HEK293 (cell line): Measurements from ENCODE around the gene PRR23B.

Source experiments
- CTCF ChIA-PET: fragments of 350-600 bp; formaldehyde crosslinking; extraction: SDS; loops from one replicate; lab custom pipeline; 2021; ENCODE audit warnings: antibody characterized with exemption; lab: Yijun Ruan, JAX
- POLR2A ChIA-PET: fragments of 300-600 bp; formaldehyde crosslinking; extraction: SDS; loops from one replicate; lab custom pipeline; 2020; ENCODE audit warnings: antibody characterized with exemption, inconsistent platforms; lab: Yijun Ruan, JAX
- H3K27ac ChIP-seq: fragments of 200-500 bp; sonication (Bioruptor generic); 2 replicates; pipeline ENCODE4 v1.5.1; 2014; ENCODE audit warnings: low read depth, low read length, control low read depth, inconsistent platforms; ENCODE audit errors: extremely low read depth
- H3K36me3 ChIP-seq, 2 experiments: fragments of 200-500 bp in 1 of 2; sonication (Bioruptor generic) in 1 of 2; 1 replicate in 1 of 2; 2 replicates in 1 of 2; pipeline ENCODE4 v1.5.1; 2014 to 2017; ENCODE audit warnings: inconsistent platforms in 2 of 2, low read length in 2 of 2; ENCODE audit not compliant: control insufficient read depth in 2 of 2, insufficient read depth in 1 of 2
- H3K4me1 ChIP-seq: fragments of 200-500 bp; sonication (Bioruptor generic); 2 replicates; pipeline ENCODE4 v1.5.1; 2014; ENCODE audit warnings: mild to moderate bottlenecking, low read length, inconsistent platforms; ENCODE audit not compliant: control insufficient read depth, insufficient read depth
- H3K4me3 ChIP-seq: 2 replicates; pipeline ENCODE4 v1.5.1; 2011; ENCODE audit warnings: low read depth, mild to moderate bottlenecking, control low read depth, low read length, moderate library complexity
- H3K9me3 ChIP-seq: fragments of 200-500 bp; sonication (Bioruptor generic); 2 replicates; pipeline ENCODE4 v1.5.1; 2014; ENCODE audit warnings: low read depth, low read length, inconsistent platforms; ENCODE audit not compliant: control insufficient read depth, insufficient read depth
- GFI1B ChIP-seq: fragments of 450-650 bp; formaldehyde crosslinking; IDR thresholded peaks from 2 replicates; pipeline ENCODE4 v1.5.1; 2016; ENCODE audit warnings: missing biosample characterization, missing genetic modification characterization
- GLIS1 ChIP-seq: fragments of 450-650 bp; formaldehyde crosslinking; IDR thresholded peaks from 2 replicates; pipeline ENCODE4 v1.5.1; 2016; ENCODE audit warnings: missing biosample characterization, missing genetic modification characterization
- INSM2 ChIP-seq: fragments of 450-650 bp; formaldehyde crosslinking; IDR thresholded peaks from 2 replicates; pipeline ENCODE4 v1.5.1; 2016; ENCODE audit warnings: missing biosample characterization, missing genetic modification characterization
- SP7 ChIP-seq: fragments of 450-650 bp; formaldehyde crosslinking; IDR thresholded peaks from 2 replicates; pipeline ENCODE4 v1.5.1; 2016; ENCODE audit warnings: missing biosample characterization, missing genetic modification characterization
- ZFP41 ChIP-seq: fragments of 450-650 bp; formaldehyde crosslinking; IDR thresholded peaks from 2 replicates; pipeline ENCODE4 v1.5.1; 2016; ENCODE audit warnings: missing biosample characterization, missing genetic modification characterization, borderline replicate concordance
- ZNF132 ChIP-seq: fragments of 450-650 bp; formaldehyde crosslinking; IDR thresholded peaks from 2 replicates; pipeline ENCODE4 v1.5.1; 2017; ENCODE audit warnings: missing biosample characterization, missing genetic modification characterization, borderline replicate concordance
- ZNF133 ChIP-seq: fragments of 450-650 bp; formaldehyde crosslinking; IDR thresholded peaks from 2 replicates; pipeline ENCODE4 v1.5.1; 2016; ENCODE audit warnings: missing biosample characterization, missing genetic modification characterization
- ZNF174 ChIP-seq: fragments of 450-650 bp; formaldehyde crosslinking; IDR thresholded peaks from 2 replicates; pipeline ENCODE4 v1.5.0; 2017; ENCODE audit warnings: missing biosample characterization, mild to moderate bottlenecking, missing genetic modification characterization
- ZNF239 ChIP-seq: fragments of 450-650 bp; formaldehyde crosslinking; IDR thresholded peaks from 2 replicates; pipeline ENCODE4 v1.5.1; 2016; ENCODE audit warnings: missing biosample characterization, missing genetic modification characterization
- ZNF24 ChIP-seq: fragments of 450-650 bp; formaldehyde crosslinking; IDR thresholded peaks from 2 replicates; pipeline ENCODE4 v1.5.1; 2016; ENCODE audit warnings: missing biosample characterization, missing genetic modification characterization
- ZNF302 ChIP-seq: fragments of 450-650 bp; formaldehyde crosslinking; IDR thresholded peaks from 2 replicates; pipeline ENCODE4 v1.5.1; 2016; ENCODE audit warnings: missing biosample characterization, missing genetic modification characterization, low read depth
- ZNF335 ChIP-seq: fragments of 450-650 bp; formaldehyde crosslinking; conservative IDR thresholded peaks from 2 replicates; pipeline ENCODE4 v1.5.1; 2016; ENCODE audit warnings: missing biosample characterization, missing genetic modification characterization
- ZNF354C ChIP-seq: fragments of 450-650 bp; formaldehyde crosslinking; IDR thresholded peaks from 2 replicates; pipeline ENCODE4 v1.5.1; 2016; ENCODE audit warnings: missing biosample characterization, missing genetic modification characterization, low read depth, borderline replicate concordance
- ZNF423 ChIP-seq: fragments of 450-650 bp; formaldehyde crosslinking; IDR thresholded peaks from 2 replicates; pipeline ENCODE4 v1.5.1; 2016; ENCODE audit warnings: missing biosample characterization, missing genetic modification characterization
- ZNF488 ChIP-seq: fragments of 450-650 bp; formaldehyde crosslinking; IDR thresholded peaks from 2 replicates; pipeline ENCODE4 v1.5.1; 2016; ENCODE audit warnings: missing biosample characterization, missing genetic modification characterization
- ZNF624 ChIP-seq: fragments of 450-650 bp; formaldehyde crosslinking; IDR thresholded peaks from 2 replicates; pipeline ENCODE4 v1.5.1; 2017; ENCODE audit warnings: missing biosample characterization, missing genetic modification characterization
- ZNF658 ChIP-seq: fragments of 450-650 bp; formaldehyde crosslinking; IDR thresholded peaks from 2 replicates; pipeline ENCODE4; 2016; ENCODE audit warnings: missing biosample characterization, missing genetic modification characterization
- ZNF707 ChIP-seq: fragments of 450-650 bp; formaldehyde crosslinking; IDR thresholded peaks from 2 replicates; pipeline ENCODE4 v1.5.1; 2016; ENCODE audit warnings: missing biosample characterization, missing genetic modification characterization
- ZNF768 ChIP-seq: fragments of 450-650 bp; formaldehyde crosslinking; IDR thresholded peaks from 2 replicates; pipeline ENCODE4 v1.5.1; 2018; ENCODE audit warnings: missing biosample characterization, mild to moderate bottlenecking, missing genetic modification characterization
- ZNF837 ChIP-seq: fragments of 450-650 bp; formaldehyde crosslinking; IDR thresholded peaks from 2 replicates; pipeline ENCODE4 v1.5.1; 2016; ENCODE audit warnings: missing biosample characterization, missing genetic modification characterization
- ZSCAN5A ChIP-seq: fragments of 450-650 bp; formaldehyde crosslinking; IDR thresholded peaks from 2 replicates; pipeline ENCODE4 v1.5.1; 2016; ENCODE audit warnings: missing biosample characterization, missing genetic modification characterization
- TF ChIP-seq, protein P1 (sequence below): fragments of 450-650 bp; formaldehyde crosslinking; IDR thresholded peaks from 2 replicates; pipeline ENCODE4 v1.5.1; 2016; ENCODE audit warnings: missing biosample characterization, missing genetic modification characterization
- TF ChIP-seq, protein P2 (sequence below): fragments of 450-650 bp; formaldehyde crosslinking; IDR thresholded peaks from 2 replicates; pipeline ENCODE4 v1.5.1; 2017; ENCODE audit warnings: missing biosample characterization, missing genetic modification characterization
- TF ChIP-seq, protein P3 (sequence below): fragments of 450-650 bp; formaldehyde crosslinking; IDR thresholded peaks from 2 replicates; pipeline ENCODE4 v1.5.1; 2016; ENCODE audit warnings: missing biosample characterization, missing genetic modification characterization
- TF ChIP-seq, protein P4 (sequence below): fragments of 450-650 bp; formaldehyde crosslinking; IDR thresholded peaks from 2 replicates; pipeline ENCODE4 v1.5.1; 2016; ENCODE audit warnings: missing biosample characterization, missing genetic modification characterization

PRR23B gene

DNA sequence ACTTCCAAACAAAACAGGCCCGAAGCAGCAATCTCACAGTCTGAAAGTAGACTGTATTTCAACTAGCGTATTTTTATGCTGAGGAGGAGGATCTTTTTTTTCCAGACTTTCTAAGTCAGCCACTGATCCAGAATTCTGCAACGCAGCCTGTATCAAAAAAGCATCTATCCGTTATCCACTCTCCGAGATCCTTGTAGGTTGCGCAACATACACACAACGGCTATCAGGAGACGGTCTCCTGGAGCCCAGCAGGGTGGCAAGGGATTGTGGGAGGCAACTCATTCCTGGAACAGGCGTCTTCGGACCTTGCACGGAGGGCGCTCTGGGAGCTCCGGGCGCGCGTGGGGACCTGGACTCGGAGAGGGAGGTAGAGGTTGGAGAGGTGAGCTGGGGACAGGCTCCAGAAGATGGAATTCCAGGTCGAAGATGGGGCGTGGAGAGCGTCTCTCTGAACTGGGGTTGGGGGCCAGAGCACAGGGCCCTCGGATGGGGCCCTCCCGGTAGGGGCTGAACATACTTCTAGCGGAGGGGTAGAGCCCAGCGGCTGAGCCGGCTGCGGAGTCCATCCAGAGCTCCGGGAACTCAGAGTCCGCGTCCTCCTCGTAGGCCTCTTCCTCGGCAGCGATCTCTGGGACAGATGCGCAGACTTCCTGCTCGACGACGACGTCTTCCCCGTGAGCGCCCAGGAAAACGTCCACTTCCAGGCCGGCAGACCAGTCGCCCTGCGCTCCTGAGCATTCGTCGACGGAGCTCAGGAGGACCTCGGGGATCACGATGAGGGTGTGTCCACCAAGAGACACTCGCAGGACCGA is 23.0 kb upstream of the PRR23B start:
- no peaks in the 10 kb centered on the region for H3K4me1 ChIP-seq
- no peaks in the 10 kb centered on the region for H3K36me3 ChIP-seq
- no peak overlapping the region for H3K4me3 ChIP-seq
- TF ChIP-seq, protein P1, sequence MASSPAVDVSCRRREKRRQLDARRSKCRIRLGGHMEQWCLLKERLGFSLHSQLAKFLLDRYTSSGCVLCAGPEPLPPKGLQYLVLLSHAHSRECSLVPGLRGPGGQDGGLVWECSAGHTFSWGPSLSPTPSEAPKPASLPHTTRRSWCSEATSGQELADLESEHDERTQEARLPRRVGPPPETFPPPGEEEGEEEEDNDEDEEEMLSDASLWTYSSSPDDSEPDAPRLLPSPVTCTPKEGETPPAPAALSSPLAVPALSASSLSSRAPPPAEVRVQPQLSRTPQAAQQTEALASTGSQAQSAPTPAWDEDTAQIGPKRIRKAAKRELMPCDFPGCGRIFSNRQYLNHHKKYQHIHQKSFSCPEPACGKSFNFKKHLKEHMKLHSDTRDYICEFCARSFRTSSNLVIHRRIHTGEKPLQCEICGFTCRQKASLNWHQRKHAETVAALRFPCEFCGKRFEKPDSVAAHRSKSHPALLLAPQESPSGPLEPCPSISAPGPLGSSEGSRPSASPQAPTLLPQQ (tag by site-specific recombination), result no peak
- TF ChIP-seq ZNF133 (tag by site-specific recombination) (no peak), GLIS1 (tag by site-specific recombination) (no peak), INSM2 (tag by site-specific recombination) (no peak), ZNF239 (tag by site-specific recombination) (no peak), ZNF658 (tag by site-specific recombination) (no peak), ZNF174 (tag by site-specific recombination) (no peak), ZNF24 (tag by site-specific recombination) (no peak), ZNF423 (no peak), SP7 (tag by site-specific recombination) (no peak), ZNF707 (tag by site-specific recombination) (no peak), ZNF302 (no peak)
- TF ChIP-seq, protein P2, sequence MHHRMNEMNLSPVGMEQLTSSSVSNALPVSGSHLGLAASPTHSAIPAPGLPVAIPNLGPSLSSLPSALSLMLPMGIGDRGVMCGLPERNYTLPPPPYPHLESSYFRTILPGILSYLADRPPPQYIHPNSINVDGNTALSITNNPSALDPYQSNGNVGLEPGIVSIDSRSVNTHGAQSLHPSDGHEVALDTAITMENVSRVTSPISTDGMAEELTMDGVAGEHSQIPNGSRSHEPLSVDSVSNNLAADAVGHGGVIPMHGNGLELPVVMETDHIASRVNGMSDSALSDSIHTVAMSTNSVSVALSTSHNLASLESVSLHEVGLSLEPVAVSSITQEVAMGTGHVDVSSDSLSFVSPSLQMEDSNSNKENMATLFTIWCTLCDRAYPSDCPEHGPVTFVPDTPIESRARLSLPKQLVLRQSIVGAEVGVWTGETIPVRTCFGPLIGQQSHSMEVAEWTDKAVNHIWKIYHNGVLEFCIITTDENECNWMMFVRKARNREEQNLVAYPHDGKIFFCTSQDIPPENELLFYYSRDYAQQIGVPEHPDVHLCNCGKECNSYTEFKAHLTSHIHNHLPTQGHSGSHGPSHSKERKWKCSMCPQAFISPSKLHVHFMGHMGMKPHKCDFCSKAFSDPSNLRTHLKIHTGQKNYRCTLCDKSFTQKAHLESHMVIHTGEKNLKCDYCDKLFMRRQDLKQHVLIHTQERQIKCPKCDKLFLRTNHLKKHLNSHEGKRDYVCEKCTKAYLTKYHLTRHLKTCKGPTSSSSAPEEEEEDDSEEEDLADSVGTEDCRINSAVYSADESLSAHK (tag by site-specific recombination), result no peak
- TF ChIP-seq, protein P3, sequence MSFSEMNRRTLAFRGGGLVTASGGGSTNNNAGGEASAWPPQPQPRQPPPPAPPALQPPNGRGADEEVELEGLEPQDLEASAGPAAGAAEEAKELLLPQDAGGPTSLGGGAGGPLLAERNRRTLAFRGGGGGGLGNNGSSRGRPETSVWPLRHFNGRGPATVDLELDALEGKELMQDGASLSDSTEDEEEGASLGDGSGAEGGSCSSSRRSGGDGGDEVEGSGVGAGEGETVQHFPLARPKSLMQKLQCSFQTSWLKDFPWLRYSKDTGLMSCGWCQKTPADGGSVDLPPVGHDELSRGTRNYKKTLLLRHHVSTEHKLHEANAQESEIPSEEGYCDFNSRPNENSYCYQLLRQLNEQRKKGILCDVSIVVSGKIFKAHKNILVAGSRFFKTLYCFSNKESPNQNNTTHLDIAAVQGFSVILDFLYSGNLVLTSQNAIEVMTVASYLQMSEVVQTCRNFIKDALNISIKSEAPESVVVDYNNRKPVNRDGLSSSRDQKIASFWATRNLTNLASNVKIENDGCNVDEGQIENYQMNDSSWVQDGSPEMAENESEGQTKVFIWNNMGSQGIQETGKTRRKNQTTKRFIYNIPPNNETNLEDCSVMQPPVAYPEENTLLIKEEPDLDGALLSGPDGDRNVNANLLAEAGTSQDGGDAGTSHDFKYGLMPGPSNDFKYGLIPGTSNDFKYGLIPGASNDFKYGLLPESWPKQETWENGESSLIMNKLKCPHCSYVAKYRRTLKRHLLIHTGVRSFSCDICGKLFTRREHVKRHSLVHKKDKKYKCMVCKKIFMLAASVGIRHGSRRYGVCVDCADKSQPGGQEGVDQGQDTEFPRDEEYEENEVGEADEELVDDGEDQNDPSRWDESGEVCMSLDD (tag by site-specific recombination), result no peak
- TF ChIP-seq, protein P4, sequence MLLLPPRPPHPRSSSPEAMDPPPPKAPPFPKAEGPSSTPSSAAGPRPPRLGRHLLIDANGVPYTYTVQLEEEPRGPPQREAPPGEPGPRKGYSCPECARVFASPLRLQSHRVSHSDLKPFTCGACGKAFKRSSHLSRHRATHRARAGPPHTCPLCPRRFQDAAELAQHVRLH (tag by site-specific recombination), result no peak
- POLR2A ChIA-PET, result no interaction called here
- no peak overlapping the region for H3K27ac ChIP-seq
- CTCF ChIA-PET, result interaction anchor here (0.6 kb wide), 1 partner anchor 938 kb away, joined by 3 read pairs; no protein-coding TSS in a partner anchor
- H3K9me3 ChIP-seq, result no peaks in the 10 kb centered on the region

DNA sequence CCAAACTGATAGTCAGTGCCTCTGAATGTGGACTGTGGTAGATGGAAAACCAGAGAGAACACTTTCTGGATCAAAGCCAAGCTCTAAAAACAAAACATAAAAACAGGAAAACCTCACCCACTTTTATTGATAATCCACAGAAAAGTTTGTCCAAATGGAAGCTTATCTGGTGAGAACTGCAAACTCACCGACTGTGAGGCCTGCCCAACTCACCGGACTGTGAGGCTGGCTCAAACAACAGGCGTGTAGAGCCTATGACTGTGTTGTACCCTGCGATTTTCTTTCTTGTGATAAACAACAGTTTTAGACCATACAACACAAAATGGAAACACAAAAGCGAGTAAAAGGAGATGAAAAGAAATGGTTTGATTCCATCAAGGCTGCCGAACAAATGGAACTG is 16.8 kb upstream of the PRR23B start:
- POLR2A ChIA-PET, result no interaction called here
- Histone ChIP-seq H3K36me3 (no peaks in the 10 kb centered on the region), H3K9me3 (no peaks in the 10 kb centered on the region), H3K4me1 (no peaks in the 10 kb centered on the region), H3K27ac (no peak overlapping the region), H3K4me3 (no peak overlapping the region)
- CTCF ChIA-PET, result no interaction called here
- TF ChIP-seq GFI1B (no peak), ZNF624 (no peak), ZFP41 (tag by site-specific recombination) (no peak), ZNF335 (tag by site-specific recombination) (no peak), ZNF768 (no peak), ZNF837 (tag by site-specific recombination) (no peak), ZSCAN5A (no peak), ZNF488 (no peak), ZNF132 (no peak), ZNF354C (no peak)
